ENCODE results near the gene CLDN6.

DNA sequence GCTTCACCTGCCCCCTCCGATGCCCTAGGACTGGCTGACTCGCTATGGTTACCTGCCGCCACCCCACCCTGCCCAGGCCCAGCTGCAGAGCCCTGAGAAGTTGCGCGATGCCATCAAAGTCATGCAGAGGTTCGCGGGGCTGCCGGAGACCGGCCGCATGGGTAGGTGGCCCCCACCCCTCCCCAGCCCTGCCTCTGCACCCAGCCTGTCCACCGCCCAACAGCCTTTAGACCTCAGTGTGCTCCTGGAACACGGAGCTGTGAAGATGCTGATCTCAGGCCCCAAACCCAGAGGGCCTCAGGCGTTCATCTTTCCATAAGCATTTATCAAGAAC lies 29.4 kb upstream of the CLDN6 start:
- TF ChIP-seq, protein P1, sequence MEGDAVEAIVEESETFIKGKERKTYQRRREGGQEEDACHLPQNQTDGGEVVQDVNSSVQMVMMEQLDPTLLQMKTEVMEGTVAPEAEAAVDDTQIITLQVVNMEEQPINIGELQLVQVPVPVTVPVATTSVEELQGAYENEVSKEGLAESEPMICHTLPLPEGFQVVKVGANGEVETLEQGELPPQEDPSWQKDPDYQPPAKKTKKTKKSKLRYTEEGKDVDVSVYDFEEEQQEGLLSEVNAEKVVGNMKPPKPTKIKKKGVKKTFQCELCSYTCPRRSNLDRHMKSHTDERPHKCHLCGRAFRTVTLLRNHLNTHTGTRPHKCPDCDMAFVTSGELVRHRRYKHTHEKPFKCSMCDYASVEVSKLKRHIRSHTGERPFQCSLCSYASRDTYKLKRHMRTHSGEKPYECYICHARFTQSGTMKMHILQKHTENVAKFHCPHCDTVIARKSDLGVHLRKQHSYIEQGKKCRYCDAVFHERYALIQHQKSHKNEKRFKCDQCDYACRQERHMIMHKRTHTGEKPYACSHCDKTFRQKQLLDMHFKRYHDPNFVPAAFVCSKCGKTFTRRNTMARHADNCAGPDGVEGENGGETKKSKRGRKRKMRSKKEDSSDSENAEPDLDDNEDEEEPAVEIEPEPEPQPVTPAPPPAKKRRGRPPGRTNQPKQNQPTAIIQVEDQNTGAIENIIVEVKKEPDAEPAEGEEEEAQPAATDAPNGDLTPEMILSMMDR (IDR thresholded peaks at IDR 0.05): no peak
- TF ChIP-seq POLR2A (IDR thresholded peaks at IDR 0.05): no peak

Measured in thyroid gland (tissue), 4 donors.